Umbilical cord (tissue), 2 donors: ENCODE results near the gene HCST. TPM values are rescaled to one million over a fixed set of nuclear protein-coding genes. Genes with fewer than 3 reads are reported as not detected.

Source experiments
- DNase-seq: peaks from one replicate; pipeline ENCODE4 v3.0.0-alpha.2; 2015; ENCODE audit warnings: low spot score
- total RNA-seq: library from RNA; depleted of rRNA; stranded (reverse); fragments of >200 nt; gene quantifications from one replicate; pipeline ENCODE4 v1.2.3, GENCODE V29; 2014; ENCODE audit warnings: low replicate concordance; ENCODE audit not compliant: insufficient read depth

The HCST gene
- total RNA-seq, 1 donor from 2014 or later: not detected

GRCh38 chr19:35936738-35937268 lies 34.5 kb downstream of the HCST start:
- no peak for DNase-seq

GRCh38 chr19:35937345-35938281 lies 35.3 kb downstream of the HCST start:
- no peak for DNase-seq

- DNase-seq: no peak
Measured at GRCh38 chr19:35938282-35939224, 36.2 kb downstream of the HCST start.

GRCh38 chr19:35939307-35940077 lies 37.2 kb downstream of the HCST start:
- DNase-seq: no peak

- DNase-seq: no peak
Measured at GRCh38 chr19:35940078-35940775, 37.9 kb downstream of the HCST start.

- DNase-seq: no peak
Measured at GRCh38 chr19:35940839-35941238, 38.5 kb downstream of the HCST start.

- DNase-seq: no peak
Measured at GRCh38 chr19:35942235-35942634, 39.9 kb downstream of the HCST start.

- DNase-seq: no peak
Measured at GRCh38 chr19:35943321-35944301, 41.3 kb downstream of the HCST start.

- DNase-seq: no peak
Measured at GRCh38 chr19:35944556-35944955, 42.2 kb downstream of the HCST start.

- DNase-seq: no peak
Measured at GRCh38 chr19:35945121-35945790, 42.9 kb downstream of the HCST start.

GRCh38 chr19:35946203-35946602 lies 43.9 kb downstream of the HCST start:
- DNase-seq: no peak

GRCh38 chr19:35949131-35949530 lies 46.8 kb downstream of the HCST start:
- DNase-seq: no peak

Other genes starting within 250 kb of the HCST start
- gene UPK1A, start 236.0 kb upstream of the HCST start, total RNA-seq: 6.7 TPM
- gene ZBTB32, start 198.0 kb upstream of the HCST start, total RNA-seq: not detected
- 2.2 TPM for gene KMT2B, start 184.5 kb upstream of the HCST start, total RNA-seq
- not detected for gene IGFLR1, start 160.1 kb upstream of the HCST start, total RNA-seq
- gene U2AF1L4, start 157.1 kb upstream of the HCST start, total RNA-seq: not detected
- gene PSENEN, start 156.9 kb upstream of the HCST start, total RNA-seq: 3.6 TPM
- 8.4 TPM for gene LIN37, start 154.0 kb upstream of the HCST start, total RNA-seq
- gene HSPB6, start 145.5 kb upstream of the HCST start, total RNA-seq: 67.4 TPM
- 15.9 TPM for gene PROSER3, start 144.4 kb upstream of the HCST start, total RNA-seq
- 0.96 TPM for gene ARHGAP33, start 127.0 kb upstream of the HCST start, total RNA-seq
- gene PRODH2, start 89.7 kb upstream of the HCST start, total RNA-seq: 5.5 TPM
- gene NPHS1, start 50.0 kb upstream of the HCST start, total RNA-seq: 0.48 TPM
- gene KIRREL2, start 45.6 kb upstream of the HCST start, total RNA-seq: not detected
- 8.4 TPM for gene APLP1, start 34.0 kb upstream of the HCST start, total RNA-seq
- 15.6 TPM for gene NFKBID, start 2.0 kb upstream of the HCST start, total RNA-seq
- 28.4 TPM for gene TYROBP, start 5.8 kb downstream of the HCST start, total RNA-seq
- gene LRFN3, start 33.8 kb downstream of the HCST start, total RNA-seq: 2.9 TPM
- gene SDHAF1, start 92.7 kb downstream of the HCST start, total RNA-seq: 20.2 TPM
- 0.48 TPM for gene SYNE4, start 106.3 kb downstream of the HCST start, total RNA-seq
- gene ALKBH6, start 111.7 kb downstream of the HCST start, total RNA-seq: 27.2 TPM
- gene CLIP3, start 130.3 kb downstream of the HCST start, total RNA-seq: 3.9 TPM
- gene THAP8, start 151.8 kb downstream of the HCST start, total RNA-seq: 1.4 TPM
- gene WDR62, start 152.4 kb downstream of the HCST start, total RNA-seq: 1.2 TPM
- gene OVOL3, start 208.6 kb downstream of the HCST start, total RNA-seq: not detected
- 8.4 TPM for gene POLR2I, start 212.3 kb downstream of the HCST start, total RNA-seq
- gene TBCB, start 212.9 kb downstream of the HCST start, total RNA-seq: 61.6 TPM
- gene CAPNS1, start 237.5 kb downstream of the HCST start, total RNA-seq: 147 TPM
- 4.3 TPM for gene COX7A1, start 249.9 kb downstream of the HCST start, total RNA-seq